Neural progenitor cell (in vitro differentiated cells): Measurements from ENCODE around the gene SLC22A23. TPM values are rescaled to one million over a fixed set of nuclear protein-coding genes. Genes with fewer than 3 reads are reported as not detected.

Experiments used
- DNase-seq: peaks from one replicate; pipeline ENCODE4 v3.0.0-alpha.2; 2016; ENCODE audit warnings: low spot score
- H2AFZ ChIP-seq: fragments of 200-600 bp; sonication (generic); replicated peaks from 2 replicates; pipeline ENCODE4 v1.6.1; 2016; ENCODE audit warnings: antibody characterized with exemption
- H3F3A ChIP-seq: fragments of 200-600 bp; sonication (generic); 2 replicates; pipeline ENCODE4 v1.6.1; 2016; ENCODE audit warnings: antibody characterized with exemption, low read depth
- H3K27ac ChIP-seq: fragments of 200-600 bp; sonication (generic); 2 replicates; pipeline ENCODE4 v1.5.1; 2016; ENCODE audit warnings: mild to moderate bottlenecking
- H3K27me3 ChIP-seq: fragments of 200-600 bp; sonication (generic); 2 replicates; pipeline ENCODE4 v1.6.1; 2016; ENCODE audit warnings: mild to moderate bottlenecking, moderate library complexity
- H3K36me3 ChIP-seq: fragments of 200-600 bp; sonication (generic); 2 replicates; pipeline ENCODE4 v1.5.1; 2016
- H3K4me1 ChIP-seq: fragments of 200-600 bp; sonication (generic); 2 replicates; pipeline ENCODE4 v1.6.1; 2016; ENCODE audit warnings: mixed run types
- H3K4me2 ChIP-seq: fragments of 200-600 bp; sonication (generic); 2 replicates; pipeline ENCODE4 v1.6.1; 2016
- H3K4me3 ChIP-seq: fragments of 200-600 bp; sonication (generic); 2 replicates; pipeline ENCODE4 v1.5.1; 2016
- H3K79me2 ChIP-seq: fragments of 200-600 bp; sonication (generic); 2 replicates; pipeline ENCODE4 v1.6.1; 2016; ENCODE audit warnings: low read depth
- H3K9ac ChIP-seq: fragments of 200-600 bp; sonication (generic); 2 replicates; pipeline ENCODE4 v1.6.1; 2016
- H3K9me3 ChIP-seq: fragments of 200-600 bp; sonication (generic); 2 replicates; pipeline ENCODE4 v1.5.1; 2016; ENCODE audit warnings: low read depth
- H4K20me1 ChIP-seq: fragments of 200-600 bp; sonication (generic); 2 replicates; pipeline ENCODE4 v1.6.1; 2016; ENCODE audit warnings: low read depth
- H3K27ac Mint-ChIP-seq: 3 replicates; pipeline ENCODE4 v1.8.0; 2021; ENCODE audit warnings: mixed read lengths
- H3K27me3 Mint-ChIP-seq: 2 replicates; pipeline ENCODE4 v1.8.0; 2022; ENCODE audit warnings: low read depth, mild to moderate bottlenecking, inconsistent platforms, moderate library complexity, mixed read lengths; ENCODE audit not compliant: insufficient read depth
- H3K36me3 Mint-ChIP-seq: 3 replicates; pipeline ENCODE4 v1.8.0; 2021; ENCODE audit warnings: mixed read lengths
- H3K4me1 Mint-ChIP-seq: 3 replicates; pipeline ENCODE4 v1.8.0; 2021; ENCODE audit warnings: mixed read lengths
- H3K4me3 Mint-ChIP-seq: 3 replicates; pipeline ENCODE4 v1.8.0; 2021; ENCODE audit warnings: mild to moderate bottlenecking, moderate library complexity, mixed read lengths
- H3K9me3 Mint-ChIP-seq: 3 replicates; pipeline ENCODE4 v1.8.0; 2020; ENCODE audit warnings: mixed read lengths
- CTCF ChIP-seq: fragments of 200-600 bp; sonication (generic); IDR thresholded peaks from 2 replicates; pipeline ENCODE4 v1.5.1; 2017; ENCODE audit warnings: antibody characterized with exemption, mild to moderate bottlenecking
- EZH2 ChIP-seq: fragments of 200-600 bp; sonication (generic); IDR thresholded peaks from 2 replicates; pipeline ENCODE4 v1.6.1; 2017; ENCODE audit warnings: antibody characterized with exemption, mild to moderate bottlenecking, moderate library complexity
- EZH2phosphoT487 ChIP-seq: fragments of 200-600 bp; sonication (generic); IDR thresholded peaks from 2 replicates; pipeline ENCODE4 v1.6.1; 2017; ENCODE audit warnings: antibody characterized with exemption
- total RNA-seq: library from RNA; depleted of rRNA; stranded (reverse); fragments of >200 nt; gene quantifications from 2 replicates; pipeline ENCODE4 v1.2.3, GENCODE V29; 2015; ENCODE audit warnings: low replicate concordance

Gene SLC22A23
- total RNA-seq, 1 donor from 2014 or later = 0.99 TPM

DNA sequence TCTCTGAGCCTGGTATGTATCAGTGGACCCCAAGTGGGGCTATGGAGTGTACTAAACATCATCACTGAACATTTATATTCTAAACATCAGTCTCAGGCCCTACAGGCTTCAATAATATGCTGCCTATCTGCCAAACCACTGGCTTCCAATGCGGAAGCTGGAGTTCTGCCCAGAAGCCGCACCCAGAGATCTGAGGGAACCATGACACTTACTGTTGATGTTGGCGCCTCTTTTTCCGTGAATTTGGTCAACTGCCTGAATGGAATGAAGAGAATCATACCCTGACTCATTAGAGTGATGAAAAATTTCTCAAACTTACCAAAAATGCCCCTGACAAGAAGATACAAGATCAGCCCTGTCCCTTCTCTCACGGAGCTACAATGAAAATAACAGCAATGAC is 66.2 kb downstream of the SLC22A23 start:
- no peaks in the 10 kb centered on the region for H3K36me3 ChIP-seq
- TF ChIP-seq CTCF (no peak), EZH2phosphoT487 (no peak)
- no peak overlapping the region for H3K4me2 ChIP-seq
- no peaks in the 10 kb centered on the region for H4K20me1 ChIP-seq
- no peak for DNase-seq
- peaks cover 23% of the 10 kb centered on the region for H3K4me1 ChIP-seq
- no peaks in the 10 kb centered on the region for H3K79me2 ChIP-seq
- no peak overlapping the region for H3K9ac ChIP-seq
- H3K4me3 ChIP-seq = no peak overlapping the region
- H3K27me3 ChIP-seq = no peaks in the 10 kb centered on the region
- H3K9me3 ChIP-seq = no peaks in the 10 kb centered on the region
- no peak overlapping the region for H2AFZ ChIP-seq
- Mint-ChIP-seq H3K9me3 (peaks cover 5% of the 10 kb centered on the region), H3K27me3 (no peaks in the 10 kb centered on the region), H3K36me3 (peaks cover 38% of the 10 kb centered on the region), H3K4me3 (no peak overlapping the region), H3K4me1 (peaks cover 12% of the 10 kb centered on the region), H3K27ac (no peak overlapping the region)
- peaks cover 4% of the 10 kb centered on the region for H3F3A ChIP-seq
- no peak overlapping the region for H3K27ac ChIP-seq

- H3K27me3 Mint-ChIP-seq = no peaks in the 10 kb centered on the region
- Histone ChIP-seq H3K79me2 (no peaks in the 10 kb centered on the region), H3K36me3 (no peaks in the 10 kb centered on the region), H3K9me3 (no peaks in the 10 kb centered on the region), H3K4me2 (no peak overlapping the region), H3K4me1 (peaks cover 23% of the 10 kb centered on the region), H3K27ac (no peak overlapping the region), H3F3A (peaks cover 4% of the 10 kb centered on the region), H3K4me3 (no peak overlapping the region), H4K20me1 (no peaks in the 10 kb centered on the region), H3K9ac (no peak overlapping the region), H3K27me3 (no peaks in the 10 kb centered on the region), H2AFZ (no peak overlapping the region)
- H3K9me3 Mint-ChIP-seq = peaks cover 5% of the 10 kb centered on the region
- H3K4me1 Mint-ChIP-seq = peaks cover 14% of the 10 kb centered on the region
- TF ChIP-seq EZH2phosphoT487 = no peak
- TF ChIP-seq CTCF = no peak
- no peak for TF ChIP-seq EZH2
- peaks cover 38% of the 10 kb centered on the region for H3K36me3 Mint-ChIP-seq
- no peak for DNase-seq
- H3K4me3 Mint-ChIP-seq = no peak overlapping the region
- H3K27ac Mint-ChIP-seq = no peak overlapping the region
Measured at GRCh38 chr6:3389390-3390167, 67.3 kb downstream of the SLC22A23 start.

GRCh38 chr6:3388786-3389185 is 68.1 kb downstream of the SLC22A23 start:
- Mint-ChIP-seq H3K36me3 (peaks cover 33% of the 10 kb centered on the region), H3K4me3 (no peak overlapping the region), H3K27ac (no peak overlapping the region), H3K27me3 (no peaks in the 10 kb centered on the region), H3K9me3 (peaks cover 5% of the 10 kb centered on the region), H3K4me1 (peaks cover 14% of the 10 kb centered on the region)
- no peak for DNase-seq
- H2AFZ ChIP-seq = no peak overlapping the region
- H3K9me3 ChIP-seq = no peaks in the 10 kb centered on the region
- H3K79me2 ChIP-seq = no peaks in the 10 kb centered on the region
- peaks cover 17% of the 10 kb centered on the region for H3K4me1 ChIP-seq
- no peaks in the 10 kb centered on the region for H3K27me3 ChIP-seq
- H4K20me1 ChIP-seq = no peaks in the 10 kb centered on the region
- H3K27ac ChIP-seq = no peak overlapping the region
- H3K9ac ChIP-seq = no peak overlapping the region
- H3K4me3 ChIP-seq = no peak overlapping the region
- TF ChIP-seq CTCF (no peak), EZH2phosphoT487 (no peak), EZH2 (no peak)
- no peak overlapping the region for H3K4me2 ChIP-seq
- H3F3A ChIP-seq = peaks cover 4% of the 10 kb centered on the region
- no peaks in the 10 kb centered on the region for H3K36me3 ChIP-seq
